DMS 273 treated with DMSO at 0.1 percent for 48 hours (cell line): Measurements from ENCODE around the gene WWOX.

Experiments used
- DNase-seq: peaks from one replicate; lab custom pipeline; 2025; lab: John Stamatoyannopoulos, UW

Gene WWOX

DNA sequence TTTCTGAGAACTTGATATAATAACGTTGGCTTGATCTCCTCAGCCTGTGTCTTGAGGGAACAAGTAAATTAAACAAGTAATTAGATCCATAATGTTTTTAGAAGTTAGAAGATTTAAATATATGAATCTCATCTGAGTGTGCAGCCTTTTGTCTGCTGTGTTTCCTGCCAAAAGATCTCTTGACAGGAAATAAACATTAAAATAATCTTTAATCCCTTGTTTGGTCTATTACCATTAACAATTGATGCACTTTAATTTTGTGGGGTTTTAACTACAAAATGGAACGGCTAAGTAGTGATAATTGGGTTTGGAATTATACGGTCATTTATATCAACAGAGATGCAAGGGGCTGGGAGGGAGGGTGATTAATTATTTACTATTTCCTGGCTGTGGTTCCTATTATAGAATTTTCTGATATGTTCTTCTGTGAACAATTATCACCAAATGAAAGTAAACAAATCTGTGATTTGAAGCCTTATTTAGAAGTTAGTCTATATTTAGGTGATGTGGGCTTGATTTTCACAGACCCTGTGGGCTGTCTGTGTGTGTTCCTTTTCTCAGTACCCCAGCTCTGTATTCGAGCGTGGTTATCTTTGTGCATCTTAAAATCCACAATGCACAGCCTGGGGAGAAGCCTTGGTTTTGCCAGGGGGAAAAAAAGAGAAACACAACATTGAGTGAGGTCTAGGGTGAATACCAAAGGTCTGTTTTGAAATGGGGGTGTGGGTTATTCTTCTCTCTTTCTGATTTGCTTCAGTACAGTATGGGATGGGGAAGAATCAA is 556.1 kb downstream of the WWOX start:
- DNase-seq, result no peak

- no peak for DNase-seq
Measured at GRCh38 chr16:78656887-78657286, 557.4 kb downstream of the WWOX start.

DNA sequence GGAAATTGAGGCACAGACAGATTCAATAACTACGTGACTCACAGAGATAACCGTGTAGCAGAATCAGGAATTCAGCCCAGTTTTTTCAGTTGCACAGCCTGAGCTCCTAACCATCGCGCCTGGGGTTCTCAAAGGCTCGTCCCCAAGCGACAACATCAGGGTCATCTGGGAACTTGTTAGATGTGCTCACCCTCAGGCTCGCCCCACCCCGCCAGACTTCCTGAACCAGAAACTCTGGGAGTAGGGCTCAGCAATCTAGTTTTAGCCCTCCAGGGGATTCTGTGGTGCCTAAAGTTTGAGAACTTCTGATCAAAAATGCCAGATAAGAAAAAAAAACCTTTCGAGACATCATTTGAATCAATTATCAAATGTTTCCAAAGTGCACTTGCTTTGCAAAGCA is 559.8 kb downstream of the WWOX start:
- DNase-seq, result no peak

DNA sequence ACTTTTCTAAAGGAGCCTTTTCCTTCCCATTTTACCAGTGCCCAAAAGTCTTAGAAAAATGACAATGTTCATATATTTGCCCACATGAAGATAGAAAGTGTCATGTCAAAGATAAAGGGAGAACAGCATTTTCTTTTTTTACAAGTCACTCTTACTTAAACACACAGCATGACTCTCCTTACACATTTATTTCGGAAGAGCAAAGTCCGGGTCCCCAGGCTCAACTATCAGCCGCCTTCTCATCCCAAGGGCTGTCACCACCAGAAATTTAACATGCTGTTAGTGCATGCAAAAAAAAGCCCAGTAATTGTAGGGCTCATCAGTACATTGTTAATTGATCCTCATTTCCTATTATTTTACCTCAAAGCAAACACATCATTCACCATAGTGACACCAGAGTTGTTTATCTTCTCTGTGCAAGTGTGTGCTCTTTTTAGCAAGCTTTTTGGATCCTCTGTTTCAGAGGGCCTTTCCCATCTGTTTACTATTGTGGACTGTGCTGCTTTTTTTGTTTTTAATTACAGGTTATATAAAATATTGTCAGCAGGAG is 560.3 kb downstream of the WWOX start:
- no peak for DNase-seq

- DNase-seq, result no peak
Measured at GRCh38 chr16:78660795-78661194, 561.3 kb downstream of the WWOX start.

DNA sequence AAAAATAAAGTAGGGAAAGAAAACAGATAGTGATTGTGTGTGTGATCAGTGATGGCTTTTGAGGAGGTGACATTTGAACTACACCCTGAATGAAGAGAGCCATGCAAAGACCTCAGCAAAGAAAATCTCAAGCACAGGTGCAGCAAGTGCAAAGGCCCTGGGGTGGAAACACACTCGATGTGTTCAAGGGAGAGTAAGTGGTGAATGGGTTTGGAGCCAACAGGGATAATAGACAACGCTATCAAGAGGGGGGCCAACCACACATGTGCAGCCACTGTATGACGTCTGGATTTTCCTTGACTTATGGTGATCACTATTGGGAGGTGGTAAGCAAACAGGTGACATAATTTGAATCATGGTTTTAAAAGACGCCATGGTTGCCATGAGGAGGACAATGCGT is 564.2 kb downstream of the WWOX start:
- no peak for DNase-seq

- no peak for DNase-seq
Measured at GRCh38 chr16:78664811-78665772, 565.6 kb downstream of the WWOX start.

DNA sequence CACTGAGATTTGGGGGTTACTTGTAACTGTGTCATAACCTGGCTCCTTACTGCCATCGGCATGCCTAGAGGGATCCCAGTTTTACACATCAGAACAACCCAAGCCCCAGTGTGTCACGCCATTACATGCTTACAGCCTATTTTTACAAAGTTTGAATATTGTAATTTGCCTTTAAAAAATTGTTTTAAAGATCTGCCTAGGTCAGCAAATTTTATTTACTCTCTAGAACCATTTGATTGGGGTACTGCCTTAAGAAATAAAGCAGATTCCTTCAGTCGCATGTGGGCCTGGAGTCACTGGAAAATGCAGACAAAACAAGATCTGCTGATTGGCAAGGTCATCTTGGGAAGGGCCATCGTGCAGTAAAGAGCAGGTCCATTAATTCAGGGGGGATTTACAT is 566.9 kb downstream of the WWOX start:
- DNase-seq, result no peak

- no peak for DNase-seq
Measured at GRCh38 chr16:78667675-78668074, 568.2 kb downstream of the WWOX start.

DNA sequence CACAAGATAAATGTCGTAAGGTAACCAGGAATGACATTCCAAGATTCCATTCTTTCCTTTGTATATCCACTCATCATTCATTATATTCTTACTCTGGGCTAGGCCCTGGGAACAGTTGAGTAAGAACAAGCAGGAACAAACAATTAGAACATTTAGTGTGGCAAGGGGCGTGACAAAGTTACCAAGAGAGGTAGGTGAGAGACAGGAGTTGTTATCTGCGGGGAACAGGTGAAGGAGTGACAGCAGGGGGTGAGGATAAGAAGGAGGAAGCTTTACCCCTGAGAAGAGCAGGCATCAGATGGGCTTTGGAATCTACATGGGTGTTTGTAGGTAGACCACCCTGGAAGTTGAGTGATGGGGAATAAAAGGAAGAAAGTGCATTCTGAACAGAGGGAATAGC is 568.9 kb downstream of the WWOX start:
- DNase-seq, result no peak

DNA sequence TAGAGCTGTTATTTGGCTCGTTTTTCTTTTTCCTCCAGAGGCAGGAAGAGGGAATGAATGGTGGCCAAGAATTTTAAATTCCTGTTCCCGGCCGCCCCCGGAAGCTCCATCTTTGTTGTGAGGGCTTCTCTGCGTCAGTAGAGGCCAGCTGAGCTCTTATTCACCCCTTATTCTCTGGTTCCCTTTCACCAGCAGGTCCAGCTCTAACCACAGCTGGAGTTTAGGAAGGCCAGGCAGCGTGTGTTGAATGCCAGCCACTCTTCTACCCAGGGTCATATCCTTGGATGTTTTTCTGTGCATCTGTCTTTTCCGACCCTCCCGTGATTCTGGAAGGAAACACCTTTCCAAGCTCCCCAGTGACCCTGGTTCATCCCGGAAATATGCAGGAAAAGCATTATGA is 570.5 kb downstream of the WWOX start:
- DNase-seq, result no peak

- no peak for DNase-seq
Measured at GRCh38 chr16:78672779-78673556, 573.5 kb downstream of the WWOX start.

DNA sequence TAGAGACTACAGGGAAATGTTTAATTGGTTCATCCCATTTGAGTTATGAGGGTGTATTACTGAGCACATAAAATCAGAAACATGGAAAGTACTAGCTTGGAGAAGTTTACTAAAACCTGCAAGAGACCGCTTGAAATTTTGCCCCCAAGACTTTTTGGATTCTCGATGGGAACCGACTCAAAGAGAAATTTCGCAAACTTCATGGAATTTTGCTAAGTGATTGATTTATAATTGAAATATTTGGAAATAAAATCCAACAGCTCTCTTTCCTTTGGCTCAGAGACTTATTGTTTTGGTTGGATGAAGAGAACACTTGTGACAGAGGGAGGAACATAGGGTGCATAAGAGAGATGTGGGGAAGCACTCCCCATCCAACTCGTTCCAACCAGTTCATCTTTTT is 574.4 kb downstream of the WWOX start:
- no peak for DNase-seq

- DNase-seq, result no peak
Measured at GRCh38 chr16:78675312-78675711, 575.9 kb downstream of the WWOX start.

GRCh38 chr16:78675951-78676792 is 576.7 kb downstream of the WWOX start:
- DNase-seq, result no peak

DNA sequence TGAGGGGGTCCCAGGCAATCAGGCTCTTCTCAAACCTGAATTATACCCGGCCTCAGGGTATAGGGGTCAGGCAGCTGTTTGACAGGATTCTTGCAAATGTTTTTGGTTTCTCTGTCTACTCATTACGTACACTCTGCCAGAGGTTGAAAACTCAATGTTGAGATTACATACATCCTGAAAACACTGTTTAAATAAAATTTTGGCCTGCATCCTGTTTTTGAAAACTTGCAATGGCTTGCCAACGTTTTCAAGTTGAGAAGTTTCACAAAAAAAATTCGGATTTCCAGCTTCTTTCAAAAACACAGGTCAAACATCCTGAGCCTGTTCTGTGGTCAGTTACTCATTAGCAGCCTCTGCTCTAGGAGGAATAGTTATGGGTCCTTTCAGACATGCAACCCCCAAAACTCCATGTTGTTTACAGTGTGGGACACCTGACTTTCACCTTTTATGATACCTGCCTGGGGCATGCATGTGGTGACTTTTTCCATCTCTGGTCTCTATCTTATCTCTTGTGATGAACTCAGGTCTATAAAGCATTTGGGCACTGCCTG is 577.8 kb downstream of the WWOX start:
- DNase-seq, result no peak

- DNase-seq, result no peak
Measured at GRCh38 chr16:78679546-78679945, 580.1 kb downstream of the WWOX start.

GRCh38 chr16:78681743-78682142 is 582.3 kb downstream of the WWOX start:
- no peak for DNase-seq

GRCh38 chr16:78684030-78684611 is 584.7 kb downstream of the WWOX start:
- DNase-seq, result no peak

GRCh38 chr16:78684655-78685375 is 585.4 kb downstream of the WWOX start:
- no peak for DNase-seq
